ENCODE measurements around the gene QRICH2. TPM values are rescaled to one million over a fixed set of nuclear protein-coding genes. Genes with fewer than 3 reads are reported as not detected.

Gene QRICH2
- total and polyA plus RNA-seq, 9 of the 15 experiments (the other 6 are each of a cell fraction or from before 2014, with no cell fraction given) = 0.03 to 1.6 (median 0.81) TPM

DNA sequence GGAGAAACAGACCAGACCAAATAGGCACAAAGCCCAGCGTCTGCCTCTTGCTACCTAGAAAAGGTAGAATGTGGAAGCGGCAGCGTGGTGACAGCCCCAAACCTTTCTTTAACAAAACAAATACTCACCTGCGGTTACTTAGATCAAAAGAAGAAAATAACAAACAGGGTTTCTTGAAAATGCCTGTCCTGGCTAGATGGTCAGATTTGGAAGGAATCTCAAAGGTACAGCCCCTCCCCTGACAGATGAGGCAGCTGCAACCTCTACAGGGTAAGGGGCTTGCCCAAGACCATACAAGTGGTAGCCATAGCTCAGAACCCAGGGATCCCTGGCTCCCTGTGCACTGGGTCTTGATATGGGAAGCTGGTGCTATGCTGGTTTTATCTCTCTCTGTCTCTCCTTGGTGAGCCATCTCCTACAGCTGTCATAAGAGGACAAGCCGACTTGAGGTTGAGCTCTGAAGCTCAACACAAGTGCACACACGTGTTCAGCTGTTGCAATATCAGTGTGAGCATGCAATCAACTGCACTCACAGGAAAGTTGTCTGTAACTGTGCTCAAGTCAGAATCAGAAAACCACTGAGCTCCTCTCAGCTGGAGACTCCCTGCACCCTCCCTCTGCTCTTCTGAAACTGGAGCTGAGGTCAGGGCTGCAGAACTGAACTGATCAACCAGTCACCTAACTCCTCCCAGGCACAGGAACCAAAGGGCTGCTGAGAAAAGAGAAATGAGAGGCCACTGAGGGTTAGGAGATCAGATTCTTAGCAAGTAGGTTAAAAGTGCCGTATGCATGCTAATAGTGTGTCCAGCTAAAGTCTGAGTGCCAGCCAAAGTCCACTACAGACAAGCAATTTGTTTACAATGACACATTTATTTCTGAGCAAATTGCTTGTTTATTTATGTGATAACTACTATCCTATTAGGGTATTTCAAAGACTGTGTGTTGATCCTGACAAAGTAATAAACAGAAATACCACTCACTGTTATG lies 61.7 kb downstream of the QRICH2 start (continued):
- TF ChIP-seq CREB3 (tag; conservative IDR thresholded peaks at IDR 0.05; ENCODE audit: low read depth) = no peak
- no peak for TF ChIP-seq HOMEZ (CRISPR knock-in tag; IDR thresholded peaks at IDR 0.05)
- TF ChIP-seq, protein P1, sequence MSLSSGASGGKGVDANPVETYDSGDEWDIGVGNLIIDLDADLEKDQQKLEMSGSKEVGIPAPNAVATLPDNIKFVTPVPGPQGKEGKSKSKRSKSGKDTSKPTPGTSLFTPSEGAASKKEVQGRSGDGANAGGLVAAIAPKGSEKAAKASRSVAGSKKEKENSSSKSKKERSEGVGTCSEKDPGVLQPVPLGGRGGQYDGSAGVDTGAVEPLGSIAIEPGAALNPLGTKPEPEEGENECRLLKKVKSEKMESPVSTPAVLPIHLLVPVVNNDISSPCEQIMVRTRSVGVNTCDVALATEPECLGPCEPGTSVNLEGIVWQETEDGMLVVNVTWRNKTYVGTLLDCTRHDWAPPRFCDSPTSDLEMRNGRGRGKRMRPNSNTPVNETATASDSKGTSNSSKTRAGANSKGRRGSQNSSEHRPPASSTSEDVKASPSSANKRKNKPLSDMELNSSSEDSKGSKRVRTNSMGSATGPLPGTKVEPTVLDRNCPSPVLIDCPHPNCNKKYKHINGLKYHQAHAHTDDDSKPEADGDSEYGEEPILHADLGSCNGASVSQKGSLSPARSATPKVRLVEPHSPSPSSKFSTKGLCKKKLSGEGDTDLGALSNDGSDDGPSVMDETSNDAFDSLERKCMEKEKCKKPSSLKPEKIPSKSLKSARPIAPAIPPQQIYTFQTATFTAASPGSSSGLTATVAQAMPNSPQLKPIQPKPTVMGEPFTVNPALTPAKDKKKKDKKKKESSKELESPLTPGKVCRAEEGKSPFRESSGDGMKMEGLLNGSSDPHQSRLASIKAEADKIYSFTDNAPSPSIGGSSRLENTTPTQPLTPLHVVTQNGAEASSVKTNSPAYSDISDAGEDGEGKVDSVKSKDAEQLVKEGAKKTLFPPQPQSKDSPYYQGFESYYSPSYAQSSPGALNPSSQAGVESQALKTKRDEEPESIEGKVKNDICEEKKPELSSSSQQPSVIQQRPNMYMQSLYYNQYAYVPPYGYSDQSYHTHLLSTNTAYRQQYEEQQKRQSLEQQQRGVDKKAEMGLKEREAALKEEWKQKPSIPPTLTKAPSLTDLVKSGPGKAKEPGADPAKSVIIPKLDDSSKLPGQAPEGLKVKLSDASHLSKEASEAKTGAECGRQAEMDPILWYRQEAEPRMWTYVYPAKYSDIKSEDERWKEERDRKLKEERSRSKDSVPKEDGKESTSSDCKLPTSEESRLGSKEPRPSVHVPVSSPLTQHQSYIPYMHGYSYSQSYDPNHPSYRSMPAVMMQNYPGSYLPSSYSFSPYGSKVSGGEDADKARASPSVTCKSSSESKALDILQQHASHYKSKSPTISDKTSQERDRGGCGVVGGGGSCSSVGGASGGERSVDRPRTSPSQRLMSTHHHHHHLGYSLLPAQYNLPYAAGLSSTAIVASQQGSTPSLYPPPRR (CRISPR knock-in tag; IDR thresholded peaks at IDR 0.05; ENCODE audit: borderline replicate concordance) = no peak
- TF ChIP-seq NFYB (IDR thresholded peaks at IDR 0.05; ENCODE audit: extremely low read depth, insufficient read length) = no peak
- TF ChIP-seq RBM39 (optimal IDR thresholded peaks at IDR 0.05; ENCODE audit: low read depth, low read length) = no peak
- TF ChIP-seq TEAD4 (IDR thresholded peaks at IDR 0.05; ENCODE audit: low read length) = no peak; the same call in 1 of the 2 replicates
- no peak for TF ChIP-seq TEAD4 (CRISPR knock-in tag; IDR thresholded peaks at IDR 0.05; ENCODE audit: borderline replicate concordance)
- TF ChIP-seq ZNF165 (CRISPR knock-in tag; IDR thresholded peaks at IDR 0.05; ENCODE audit: borderline replicate concordance) = no peak
- no peak for TF ChIP-seq ETS2 (tag; IDR thresholded peaks at IDR 0.05; ENCODE audit: borderline replicate concordance, poor library complexity, severe bottlenecking)
- TF ChIP-seq, protein P2, sequence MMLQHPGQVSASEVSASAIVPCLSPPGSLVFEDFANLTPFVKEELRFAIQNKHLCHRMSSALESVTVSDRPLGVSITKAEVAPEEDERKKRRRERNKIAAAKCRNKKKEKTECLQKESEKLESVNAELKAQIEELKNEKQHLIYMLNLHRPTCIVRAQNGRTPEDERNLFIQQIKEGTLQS (IDR thresholded peaks at IDR 0.05) = peak; percentile 78
- TF ChIP-seq, protein P2 (CRISPR knock-in tag; conservative IDR thresholded peaks at IDR 0.05) = no peak
- no peak for TF ChIP-seq ZNF280A (IDR thresholded peaks at IDR 0.05; ENCODE audit: low read depth, partially characterized antibody)
- no peak for TF ChIP-seq IRF2 (CRISPR knock-in tag; IDR thresholded peaks at IDR 0.05)
- TF ChIP-seq, protein P3, sequence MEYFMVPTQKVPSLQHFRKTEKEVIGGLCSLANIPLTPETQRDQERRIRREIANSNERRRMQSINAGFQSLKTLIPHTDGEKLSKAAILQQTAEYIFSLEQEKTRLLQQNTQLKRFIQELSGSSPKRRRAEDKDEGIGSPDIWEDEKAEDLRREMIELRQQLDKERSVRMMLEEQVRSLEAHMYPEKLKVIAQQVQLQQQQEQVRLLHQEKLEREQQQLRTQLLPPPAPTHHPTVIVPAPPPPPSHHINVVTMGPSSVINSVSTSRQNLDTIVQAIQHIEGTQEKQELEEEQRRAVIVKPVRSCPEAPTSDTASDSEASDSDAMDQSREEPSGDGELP (CRISPR knock-in tag; IDR thresholded peaks at IDR 0.05; ENCODE audit: borderline replicate concordance) = peak; percentile 95

All from K562 (cell line).